GM23338 (cell line): ENCODE data around the gene UQCC3. TPM values are rescaled to one million over a fixed set of nuclear protein-coding genes. Genes with fewer than 3 reads are reported as not detected.

ENCODE experiments used
- ATAC-seq: fragments of 200-7000 bp; cut with Tn5 transposase; 3 replicates; pipeline ENCODE4 v1.9.1; 2020
- DNase-seq: peaks from one replicate; pipeline ENCODE4 v3.0.0-alpha.2; 2015; ENCODE audit warnings: low spot score
- H2AFZ ChIP-seq: fragments of 200-600 bp; sonication (generic); 2 replicates; pipeline ENCODE4 v1.8.0; 2016; ENCODE audit warnings: antibody characterized with exemption, mild to moderate bottlenecking, moderate library complexity
- H3F3A ChIP-seq: fragments of 200-600 bp; sonication (generic); replicated peaks from 2 replicates; pipeline ENCODE4 v1.8.0; 2017; ENCODE audit warnings: antibody characterized with exemption, mixed run types, low read depth
- H3K27ac ChIP-seq: fragments of 200-600 bp; sonication (generic); 2 replicates; pipeline ENCODE4 v1.6.1; 2016; ENCODE audit warnings: low read depth
- H3K27me3 ChIP-seq: fragments of 200-600 bp; sonication (generic); 2 replicates; pipeline ENCODE4 v1.8.0; 2016; ENCODE audit warnings: mild to moderate bottlenecking, mixed run types, moderate library complexity; ENCODE audit not compliant: insufficient read depth
- H3K36me3 ChIP-seq: fragments of 200-600 bp; sonication (generic); 2 replicates; pipeline ENCODE4 v1.8.0; 2016; ENCODE audit warnings: mild to moderate bottlenecking; ENCODE audit not compliant: insufficient read depth
- H3K4me1 ChIP-seq: fragments of 200-600 bp; sonication (generic); 2 replicates; pipeline ENCODE4 v1.8.0; 2016; ENCODE audit warnings: mild to moderate bottlenecking, moderate library complexity; ENCODE audit not compliant: insufficient read depth
- H3K4me2 ChIP-seq: fragments of 200-600 bp; sonication (generic); 2 replicates; pipeline ENCODE4 v1.7.1; 2017; ENCODE audit warnings: mixed run types
- H3K4me3 ChIP-seq: fragments of 200-600 bp; sonication (generic); 2 replicates; pipeline ENCODE4 v1.6.1; 2016; ENCODE audit warnings: mixed run types
- H3K79me2 ChIP-seq: fragments of 200-600 bp; sonication (generic); replicated peaks from 2 replicates; pipeline ENCODE4 v1.8.0; 2017; ENCODE audit warnings: mild to moderate bottlenecking; ENCODE audit not compliant: insufficient read depth
- H3K9me2 ChIP-seq: fragments of 200-600 bp; sonication (generic); 2 replicates; pipeline ENCODE4 v1.8.0; 2017; ENCODE audit not compliant: insufficient read depth
- H4K20me1 ChIP-seq: fragments of 200-600 bp; sonication (generic); replicated peaks from 2 replicates; pipeline ENCODE4 v1.8.0; 2017; ENCODE audit warnings: mild to moderate bottlenecking; ENCODE audit not compliant: insufficient read depth
- H3K27ac Mint-ChIP-seq: 2 replicates; pipeline ENCODE4 v1.8.0; 2020; ENCODE audit warnings: inconsistent platforms, mild to moderate bottlenecking, moderate library complexity, mixed read lengths
- H3K27me3 Mint-ChIP-seq: 3 replicates; pipeline ENCODE4 v1.8.0; 2022; ENCODE audit warnings: low read depth, mild to moderate bottlenecking, moderate library complexity, mixed read lengths, inconsistent platforms; ENCODE audit not compliant: insufficient read depth, poor library complexity
- H3K36me3 Mint-ChIP-seq: 3 replicates; pipeline ENCODE4 v1.8.0; 2021; ENCODE audit warnings: low read depth, mild to moderate bottlenecking, inconsistent platforms, moderate library complexity, mixed read lengths
- H3K4me1 Mint-ChIP-seq: 3 replicates; pipeline ENCODE4 v1.8.0; 2020; ENCODE audit warnings: mild to moderate bottlenecking, inconsistent platforms, mixed read lengths
- H3K4me3 Mint-ChIP-seq: 3 replicates; pipeline ENCODE4 v1.8.0; 2021; ENCODE audit warnings: moderate library complexity, mild to moderate bottlenecking, inconsistent platforms, mixed read lengths
- H3K9me3 Mint-ChIP-seq: 3 replicates; pipeline ENCODE4 v1.8.0; 2020; ENCODE audit warnings: moderate library complexity, mild to moderate bottlenecking, inconsistent platforms, mixed read lengths
- ETS1 ChIP-seq: IDR thresholded peaks from 2 replicates; pipeline ENCODE4 v1.6.1; 2016; ENCODE audit warnings: antibody characterized with exemption
- EZH2phosphoT487 ChIP-seq: fragments of 200-600 bp; sonication (generic); IDR thresholded peaks from one replicate; pipeline ENCODE4 v1.8.1; 2018; ENCODE audit warnings: antibody characterized with exemption; ENCODE audit not compliant: unreplicated experiment
- JUNB ChIP-seq: IDR thresholded peaks from one replicate; pipeline ENCODE4 v1.6.1; 2016; ENCODE audit warnings: antibody characterized with exemption; ENCODE audit not compliant: unreplicated experiment
- NANOG ChIP-seq: IDR thresholded peaks from 2 replicates; pipeline ENCODE4 v1.6.1; 2016; ENCODE audit warnings: antibody characterized with exemption, borderline replicate concordance
- REST ChIP-seq: IDR thresholded peaks from one replicate; pipeline ENCODE4 v1.6.1; 2018; ENCODE audit warnings: antibody characterized with exemption; ENCODE audit not compliant: unreplicated experiment
- STAT1 ChIP-seq: IDR thresholded peaks from one replicate; pipeline ENCODE4 v1.6.1; 2016; ENCODE audit warnings: antibody characterized with exemption; ENCODE audit not compliant: unreplicated experiment
- ZNF114 ChIP-seq: fragments of 250-450 bp; sonication (Bioruptor Pico); IDR thresholded peaks from 2 replicates; pipeline ENCODE4 v1.5.0; 2020; ENCODE audit warnings: mild to moderate bottlenecking, moderate library complexity
- ZNF331 ChIP-seq: fragments of 250-450 bp; sonication (Bioruptor Pico); IDR thresholded peaks from 2 replicates; pipeline ENCODE4 v1.5.0; 2020; ENCODE audit warnings: low read depth, mild to moderate bottlenecking, moderate library complexity
- ZNF462 ChIP-seq: fragments of 250-450 bp; sonication (Bioruptor Pico); IDR thresholded peaks from 2 replicates; pipeline ENCODE4 v1.5.0; 2020; ENCODE audit warnings: mild to moderate bottlenecking, moderate library complexity
- polyA plus RNA-seq: library from polyadenylated mRNA; unstranded; fragments of >200 nt; fragmentation: Nextera tagmentation; extraction: Ambion mirVana; gene quantifications from 2 replicates; pipeline ENCODE4 v1.2.1, GENCODE V29; 2016
- total RNA-seq: library from RNA; depleted of rRNA; stranded (reverse); fragments of >200 nt; shearing (Covaris generic); gene quantifications from 2 replicates; pipeline ENCODE4 v1.2.3, GENCODE V29; 2014

UQCC3 gene
- total and polyA plus RNA-seq, 2 experiments from 2014 or later, result 13.0 to 54.7 TPM

- TF ChIP-seq REST (no peak), STAT1 (no peak)
Measured at GRCh38 chr11:62632492-62632891, 39.0 kb upstream of the UQCC3 start (continued).

GRCh38 chr11:62644220-62644619 is 27.3 kb upstream of the UQCC3 start:
- Histone ChIP-seq H3K4me3 (no peak overlapping the region), H3K27me3 (no peaks in the 10 kb centered on the region), H3K36me3 (peaks cover 12% of the 10 kb centered on the region), H3K27ac (no peak overlapping the region), H4K20me1 (peaks cover 23% of the 10 kb centered on the region), H3K4me1 (no peaks in the 10 kb centered on the region; the same call in 1 of the 2 replicates), H3K4me2 (no peak overlapping the region), H3F3A (0 out of 2 replicates have a peak, but pooled peaks cover 19% of the 10 kb centered on the region), H3K9me2 (no peaks in the 10 kb centered on the region), H2AFZ (no peak overlapping the region), H3K79me2 (peaks cover 47% of the 10 kb centered on the region)
- Mint-ChIP-seq H3K4me1 (peaks cover 12% of the 10 kb centered on the region), H3K4me3 (peak overlapping the region; percentile 21; the same call in 1 of the 3 replicates), H3K27ac (no peak overlapping the region), H3K36me3 (peaks cover 37% of the 10 kb centered on the region), H3K27me3 (peaks cover 13% of the 10 kb centered on the region), H3K9me3 (peaks cover 2% of the 10 kb centered on the region; the same call in 1 of the 3 replicates)
- no peak for ATAC-seq
- no peak for TF ChIP-seq ZNF331 (CRISPR knock-in tag)
- TF ChIP-seq JUNB, result no peak
- no peak for TF ChIP-seq ZNF462 (CRISPR knock-in tag)
- TF ChIP-seq EZH2phosphoT487, result no peak
- TF ChIP-seq ZNF114 (CRISPR knock-in tag), result no peak
- no peak for TF ChIP-seq ETS1
- no peak for TF ChIP-seq NANOG
- no peak for DNase-seq
